Measurements from ENCODE around the gene PUDP. TPM values are rescaled to one million over a fixed set of nuclear protein-coding genes. Genes with fewer than 3 reads are reported as not detected.

The PUDP gene
- polyA plus RNA-seq, 1 experiment, result 32.0 TPM

DNA sequence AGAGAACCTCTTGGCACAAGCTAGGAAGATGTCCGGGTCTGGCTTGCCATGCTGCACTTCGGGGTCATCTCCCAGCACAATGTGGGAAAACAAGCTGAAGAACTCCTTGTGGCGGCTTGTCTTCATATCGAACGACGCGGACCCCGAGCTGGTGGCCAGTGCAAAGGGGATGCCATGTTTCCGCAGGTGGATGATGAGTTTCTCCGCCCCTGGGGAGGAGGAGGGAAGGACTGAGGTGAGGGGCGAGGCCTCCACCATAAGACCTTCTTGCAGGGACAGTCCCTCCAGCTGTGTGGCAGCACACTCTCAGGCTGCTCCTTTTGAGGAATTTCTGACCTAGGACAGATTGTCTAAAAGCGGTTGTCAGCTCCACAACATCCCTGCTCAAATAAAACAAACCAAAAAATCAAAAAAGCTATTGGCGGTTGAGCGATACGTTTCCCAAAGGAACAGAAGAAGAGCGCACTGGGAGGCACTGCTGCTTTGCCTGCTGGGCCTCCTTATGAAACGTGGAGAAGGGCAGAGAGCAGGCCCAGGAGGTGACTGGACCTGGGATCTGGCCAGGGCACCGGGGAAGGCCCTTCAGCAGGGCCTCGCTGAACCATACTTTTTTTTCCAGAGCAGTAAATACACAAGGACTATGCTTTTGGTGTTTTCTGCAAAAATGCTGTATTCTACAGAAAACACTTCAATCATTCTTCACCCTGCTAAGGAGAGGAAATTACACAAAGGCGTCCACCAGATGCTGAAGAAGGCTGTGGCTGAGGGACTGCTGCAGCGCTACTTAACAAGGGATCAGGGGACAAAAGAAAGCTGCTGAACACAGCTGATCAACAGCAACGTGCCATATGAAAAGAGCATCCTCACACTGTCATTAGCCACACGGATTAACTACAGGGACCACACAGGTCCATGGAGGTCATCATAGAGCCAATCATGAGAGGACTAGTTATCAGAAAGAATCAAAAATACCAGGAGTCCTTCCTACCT, 70.4 kb downstream of the PUDP start:
- TF ChIP-seq, protein P1, sequence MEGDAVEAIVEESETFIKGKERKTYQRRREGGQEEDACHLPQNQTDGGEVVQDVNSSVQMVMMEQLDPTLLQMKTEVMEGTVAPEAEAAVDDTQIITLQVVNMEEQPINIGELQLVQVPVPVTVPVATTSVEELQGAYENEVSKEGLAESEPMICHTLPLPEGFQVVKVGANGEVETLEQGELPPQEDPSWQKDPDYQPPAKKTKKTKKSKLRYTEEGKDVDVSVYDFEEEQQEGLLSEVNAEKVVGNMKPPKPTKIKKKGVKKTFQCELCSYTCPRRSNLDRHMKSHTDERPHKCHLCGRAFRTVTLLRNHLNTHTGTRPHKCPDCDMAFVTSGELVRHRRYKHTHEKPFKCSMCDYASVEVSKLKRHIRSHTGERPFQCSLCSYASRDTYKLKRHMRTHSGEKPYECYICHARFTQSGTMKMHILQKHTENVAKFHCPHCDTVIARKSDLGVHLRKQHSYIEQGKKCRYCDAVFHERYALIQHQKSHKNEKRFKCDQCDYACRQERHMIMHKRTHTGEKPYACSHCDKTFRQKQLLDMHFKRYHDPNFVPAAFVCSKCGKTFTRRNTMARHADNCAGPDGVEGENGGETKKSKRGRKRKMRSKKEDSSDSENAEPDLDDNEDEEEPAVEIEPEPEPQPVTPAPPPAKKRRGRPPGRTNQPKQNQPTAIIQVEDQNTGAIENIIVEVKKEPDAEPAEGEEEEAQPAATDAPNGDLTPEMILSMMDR (IDR thresholded peaks at IDR 0.05; ENCODE audit: low read depth, low read length), result no peak
- Histone ChIP-seq H3K27me3 (ENCODE audit: control insufficient read depth, insufficient read depth, low read length) (no peaks in the 10 kb centered on the region), H3K27ac (ENCODE audit: low read depth, low read length) (no peak overlapping the region), H3K9me3 (ENCODE audit: control insufficient read depth, insufficient read depth, low read length) (no peaks in the 10 kb centered on the region), H3K4me3 (ENCODE audit: low read depth, low read length) (no peak overlapping the region)
- ChIA-PET POLR2A (no interaction called here), CTCF (no interaction called here)
- DNase-seq (ENCODE audit: low read depth, low spot score), result no peak

DNA sequence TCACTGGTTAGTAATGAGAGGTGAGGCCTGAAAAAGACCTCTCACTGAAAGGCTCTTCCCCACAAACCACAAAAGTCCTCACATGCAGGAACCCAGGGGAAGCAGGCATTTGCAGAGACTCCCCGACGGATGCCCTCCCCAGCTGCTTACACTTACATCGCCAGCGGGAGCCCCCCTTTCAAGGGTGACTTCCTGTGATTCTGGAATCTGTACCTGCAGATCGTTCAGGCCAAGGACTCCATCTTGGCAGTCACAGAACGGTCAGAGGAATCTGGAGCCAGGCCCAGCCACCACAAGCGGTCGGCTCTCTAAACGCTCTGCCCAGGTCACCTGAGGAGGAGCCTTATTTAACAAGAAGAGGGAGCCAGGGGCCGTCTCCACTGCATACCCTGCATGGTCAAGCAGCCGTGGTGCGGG, 71.7 kb downstream of the PUDP start:
- CTCF ChIA-PET, result no interaction called here
- no peaks in the 10 kb centered on the region for H3K27me3 ChIP-seq (ENCODE audit: control insufficient read depth, insufficient read depth, low read length)
- no peak overlapping the region for H3K27ac ChIP-seq (ENCODE audit: low read depth, low read length)
- no peaks in the 10 kb centered on the region for H3K9me3 ChIP-seq (ENCODE audit: control insufficient read depth, insufficient read depth, low read length)
- H3K4me3 ChIP-seq (ENCODE audit: low read depth, low read length), result no peak overlapping the region
- TF ChIP-seq, protein P1 (IDR thresholded peaks at IDR 0.05; ENCODE audit: low read depth, low read length), result no peak
- POLR2A ChIA-PET, result no interaction called here
- no peak for DNase-seq (ENCODE audit: low read depth, low spot score)

DNA sequence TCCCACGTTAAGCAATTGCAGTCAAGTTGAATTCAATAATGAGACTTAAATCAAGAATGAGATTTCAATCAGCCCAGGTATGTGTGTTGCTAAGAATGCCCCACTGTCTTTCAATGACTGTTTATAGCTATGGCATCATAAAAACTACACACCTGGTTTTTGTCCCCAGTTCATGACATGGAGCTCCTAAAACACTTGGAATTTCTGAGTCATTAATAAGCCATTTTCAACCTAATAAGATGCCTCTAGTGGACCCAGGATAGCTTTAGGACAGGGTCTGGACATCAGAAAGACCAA, 73.1 kb downstream of the PUDP start:
- Histone ChIP-seq H3K27ac (ENCODE audit: low read depth, low read length) (no peak overlapping the region), H3K27me3 (ENCODE audit: control insufficient read depth, insufficient read depth, low read length) (no peaks in the 10 kb centered on the region), H3K4me3 (ENCODE audit: low read depth, low read length) (no peak overlapping the region), H3K9me3 (ENCODE audit: control insufficient read depth, insufficient read depth, low read length) (no peaks in the 10 kb centered on the region)
- CTCF ChIA-PET, result no interaction called here
- DNase-seq (ENCODE audit: low read depth, low spot score), result no peak
- POLR2A ChIA-PET, result no interaction called here
- TF ChIP-seq, protein P1 (IDR thresholded peaks at IDR 0.05; ENCODE audit: low read depth, low read length), result no peak

DNA sequence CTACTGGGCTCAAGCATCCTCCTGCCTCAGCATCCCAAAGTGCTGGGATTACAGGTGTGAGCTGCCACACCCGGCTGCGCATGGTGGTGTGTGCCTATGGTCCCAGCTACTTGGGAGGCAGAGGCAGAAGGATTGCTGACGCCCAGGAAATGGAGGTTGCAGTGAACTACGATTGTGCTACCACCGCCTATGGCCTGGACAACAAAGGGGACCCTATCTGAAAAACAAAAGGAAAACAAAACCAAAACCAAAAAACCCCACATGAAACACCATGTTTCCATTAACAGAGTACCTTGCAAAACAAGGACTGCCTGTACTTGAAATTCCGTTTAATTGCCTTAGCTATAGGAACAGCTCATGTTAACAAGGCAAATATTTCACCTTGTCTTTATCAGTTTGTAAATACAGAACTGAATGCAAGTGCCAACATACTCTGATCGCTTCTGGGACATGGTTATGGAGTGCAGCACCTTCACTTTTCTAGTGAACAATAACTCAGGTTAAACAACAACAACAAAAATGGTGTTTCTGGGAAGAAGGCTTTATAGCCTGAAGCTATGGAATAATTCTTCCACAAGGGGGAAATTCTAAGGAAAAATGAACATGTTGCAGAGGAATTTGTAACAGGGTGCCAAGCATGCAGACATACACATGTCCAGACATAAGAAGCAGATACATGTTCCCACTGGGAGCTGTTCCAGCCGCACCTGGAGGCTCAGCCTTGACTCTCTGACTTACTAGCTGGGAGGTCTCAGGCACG, 73.6 kb downstream of the PUDP start:
- Histone ChIP-seq H3K27ac (ENCODE audit: low read depth, low read length) (no peak overlapping the region), H3K4me3 (ENCODE audit: low read depth, low read length) (no peak overlapping the region), H3K27me3 (ENCODE audit: control insufficient read depth, insufficient read depth, low read length) (no peaks in the 10 kb centered on the region), H3K9me3 (ENCODE audit: control insufficient read depth, insufficient read depth, low read length) (no peaks in the 10 kb centered on the region)
- CTCF ChIA-PET, result interaction anchor here (0.6 kb wide), 1 partner anchor 159 kb away, joined by 6 read pairs; no protein-coding TSS in a partner anchor
- TF ChIP-seq, protein P1 (IDR thresholded peaks at IDR 0.05; ENCODE audit: low read depth, low read length), result no peak
- POLR2A ChIA-PET, result no interaction called here
- no peak for DNase-seq (ENCODE audit: low read depth, low spot score)

DNA sequence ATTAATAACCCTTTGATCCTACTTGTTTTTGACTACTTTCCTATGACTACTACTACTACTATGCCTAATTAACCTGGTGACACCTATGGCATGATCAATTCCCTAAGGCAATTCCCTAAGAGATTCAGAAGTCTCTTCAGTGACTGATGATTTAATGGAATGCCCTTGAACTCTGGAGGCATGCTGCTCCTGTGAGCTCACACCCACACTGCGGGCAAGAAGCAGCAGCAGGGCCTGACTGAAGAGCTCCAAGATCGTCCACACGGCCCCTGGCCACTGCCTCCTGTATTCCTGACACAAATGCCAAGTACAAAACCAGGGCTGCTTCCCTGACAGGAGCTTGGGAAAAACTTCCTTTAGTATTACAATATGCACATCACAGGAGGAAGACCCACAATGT, 74.6 kb downstream of the PUDP start:
- Histone ChIP-seq H3K27me3 (ENCODE audit: control insufficient read depth, insufficient read depth, low read length) (no peaks in the 10 kb centered on the region), H3K4me3 (ENCODE audit: low read depth, low read length) (no peak overlapping the region), H3K9me3 (ENCODE audit: control insufficient read depth, insufficient read depth, low read length) (no peaks in the 10 kb centered on the region), H3K27ac (ENCODE audit: low read depth, low read length) (no peak overlapping the region)
- ChIA-PET CTCF (interaction anchor here (0.5 to 0.6 kb wide), 2 partner anchors 160 to 330 kb away, joined by 4 to 6 read pairs; no protein-coding TSS in a partner anchor), POLR2A (no interaction called here)
- DNase-seq (ENCODE audit: low read depth, low spot score), result no peak
- TF ChIP-seq, protein P1 (IDR thresholded peaks at IDR 0.05; ENCODE audit: low read depth, low read length), result no peak

Data from AG04450 (cell line).